Measurements from ENCODE around the gene KIF18A. TPM values are rescaled to one million over a fixed set of nuclear protein-coding genes. Genes with fewer than 3 reads are reported as not detected.
A peak's percentile ranks its signal among the peaks of the same experiment; 100 is the strongest.

Gene KIF18A
- total and polyA plus RNA-seq, 9 of the 15 experiments (the other 6 are each of a cell fraction or from before 2014, with no cell fraction given): 15.1 to 36.1 (median 24.3) TPM

- Histone ChIP-seq H3K9me3 (replicated peaks; ENCODE audit: control insufficient read depth, insufficient read depth, low read depth, low read length) (no peaks in the 10 kb centered on the region), H3K27ac (ENCODE audit: extremely low read depth, low read depth, low read length) (peak overlapping the region; percentile 48; the same call in 1 of the 3 replicates), H3K4me3 (no peak overlapping the region), H3K4me2 (ENCODE audit: insufficient read depth, low read length) (peak overlapping the region; percentile 57), H3K27me3 (ENCODE audit: control insufficient read depth in 2 of 2, insufficient read depth in 2 of 2, low read length in 2 of 2) (no peaks in the 10 kb centered on the region), H2AFZ (ENCODE audit: low read depth, low read length) (peak overlapping the region; percentile 18; the same call in 1 of the 2 replicates), H3K9ac (ENCODE audit: insufficient read depth in 1 of 2, low read depth in 2 of 2, low read length in 2 of 2) (peak overlapping the region in 1 of 2 experiments; percentile 98; a peak in 2 of 4 replicates), H4K20me1 (replicated peaks; ENCODE audit: control insufficient read depth, insufficient read depth, low read length) (no peaks in the 10 kb centered on the region), H3K79me2 (ENCODE audit: control insufficient read depth, insufficient read depth, low read length) (peaks cover 98% of the 10 kb centered on the region), H3K9me1 (ENCODE audit: control insufficient read depth, insufficient read depth, low read length) (no peaks in the 10 kb centered on the region), H3K4me1 (replicated peaks in 1 of 2; ENCODE audit: control insufficient read depth in 2 of 2, insufficient read depth in 2 of 2, low read length in 2 of 2) (peaks cover 0 to 4% of the 10 kb centered on the region in 2 experiments; a peak in 3 of 5 replicates), H3K36me3 (ENCODE audit: control insufficient read depth, insufficient read depth, low read length) (peaks cover 3% of the 10 kb centered on the region; the same call in 1 of the 3 replicates)
- FAIRE-seq (no peak), DNase-seq (ENCODE audit: extremely low read depth in 1 of 4, low spot score in 3 of 4) (no peak), ATAC-seq (no peak)
- BruUV-seq (replicated peaks): no TSS peak
- TF ChIP-seq ZNF263 (CRISPR knock-in tag; IDR thresholded peaks at IDR 0.05; ENCODE audit: borderline replicate concordance): no peak
- TF ChIP-seq GABPB2 (CRISPR knock-in tag; conservative IDR thresholded peaks at IDR 0.05): no peak
- TF ChIP-seq ATF2 (CRISPR knock-in tag; IDR thresholded peaks at IDR 0.05): no peak
- no peak for TF ChIP-seq CBX8 (IDR thresholded peaks at IDR 0.05; ENCODE audit: borderline replicate concordance, extremely low read depth, low read depth, low read length, poor library complexity, severe bottlenecking)
- no peak for TF ChIP-seq MIER1 (IDR thresholded peaks at IDR 0.05; ENCODE audit: low read depth)
- no peak for TF ChIP-seq HMG20B (CRISPR knock-in tag; IDR thresholded peaks at IDR 0.05)
- no peak for TF ChIP-seq ZNF507 (tag; conservative IDR thresholded peaks at IDR 0.05)
- TF ChIP-seq STAT5B (CRISPR knock-in tag; IDR thresholded peaks at IDR 0.05): no peak
- TF ChIP-seq PRMT5 (CRISPR knock-in tag; IDR thresholded peaks at IDR 0.05): no peak
- TF ChIP-seq PPARD (CRISPR knock-in tag; IDR thresholded peaks at IDR 0.05): no peak
- no peak for TF ChIP-seq BRD9 (IDR thresholded peaks at IDR 0.05; ENCODE audit: low read depth, partially characterized antibody)
- no peak for TF ChIP-seq ZBTB2 (IDR thresholded peaks at IDR 0.05)
- ChIA-PET POLR2A (interaction anchor here (0.9 kb wide), 1 partner anchor 36 kb away, joined by 3 read pairs; no protein-coding TSS in a partner anchor), CTCF (ENCODE audit: low intra/inter-chr PET ratio) (no interaction called here)
- intact Hi-C loops (cut with micrococcal nuclease) (no loop called here), in situ Hi-C loops (cut with MboI) (no loop called here)
- 26% methylated on average over 1 of the region's 1 CpG for WGBS (ENCODE audit: insufficient coverage, low coverage, missing lambda C conversion rate)
These were observed 3.5 kb downstream of the KIF18A start for GRCh38 chr11:28104425-28104824.

All from K562 (cell line).